Stimulated activated CD4-positive, alpha-beta T cell treated with anti-CD3 and anti-CD28 coated beads, Interleukin-1b, Interleukin-23, amount 100 ng/mL, for 24 hours (primary cell): ENCODE measurements around the gene TBC1D22A.

Source experiments
- DNase-seq, 4 experiments: peaks; one replicate each; pipeline ENCODE4 v3.0.0-alpha.2; 2020; ENCODE audit warnings: low read depth in 4 of 4, low spot score in 1 of 4

Gene TBC1D22A

GRCh38 chr22:47190957-47191670 is 428.7 kb downstream of the TBC1D22A start:
- no peak for DNase-seq

DNA sequence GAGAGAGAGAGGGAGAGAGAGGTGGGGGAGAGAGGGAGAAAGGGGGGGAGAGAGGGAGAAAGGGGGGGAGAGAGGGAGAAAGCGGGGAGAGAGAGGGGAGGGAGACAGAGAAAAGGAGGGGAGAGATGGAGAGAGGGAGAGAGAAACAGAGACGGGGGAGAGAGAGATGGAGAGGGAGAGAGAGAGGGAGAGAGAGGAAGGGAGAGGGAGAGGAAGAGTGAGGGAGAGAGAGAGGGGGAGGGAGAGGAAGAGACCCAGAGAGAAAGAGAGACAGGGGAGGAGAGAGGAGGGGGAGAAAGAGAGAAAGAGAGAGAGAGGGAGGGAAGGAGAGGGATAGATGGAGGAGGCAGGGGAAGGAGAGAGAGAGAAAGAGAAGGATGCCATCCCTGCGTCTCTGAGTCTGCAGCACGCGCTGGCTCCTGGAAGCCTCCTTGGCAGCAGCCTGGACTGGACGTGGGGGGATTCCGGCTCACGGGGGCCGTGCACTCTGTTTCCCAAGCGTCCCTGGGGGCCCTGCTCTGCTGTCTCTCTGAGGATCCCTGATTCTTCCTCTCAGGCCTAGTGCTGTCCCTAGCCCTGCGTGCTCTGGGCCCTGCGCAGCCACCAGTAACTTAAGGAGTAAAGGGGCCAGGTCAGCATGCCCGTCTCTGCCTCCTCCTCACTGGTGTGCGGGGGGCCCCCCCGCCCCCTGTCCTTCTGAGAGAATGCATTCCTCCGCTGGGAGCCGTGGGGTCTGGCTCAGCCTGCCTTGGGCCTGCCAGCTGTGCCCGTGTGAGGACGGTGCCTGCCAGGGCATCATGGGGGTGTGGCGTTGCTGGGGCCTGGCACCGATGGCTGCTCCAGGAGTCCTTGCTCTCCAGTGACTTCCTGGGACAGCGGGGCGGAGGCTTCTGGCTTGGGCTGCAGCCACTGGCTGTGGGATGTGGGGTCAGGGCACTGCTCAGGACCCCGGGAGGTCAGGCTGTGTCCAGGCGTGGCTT is 429.5 kb downstream of the TBC1D22A start:
- no peak for DNase-seq

GRCh38 chr22:47192651-47193437 is 430.4 kb downstream of the TBC1D22A start:
- peak in 1 of 4 experiments; percentile 7 for DNase-seq

GRCh38 chr22:47193606-47194329 is 431.3 kb downstream of the TBC1D22A start:
- no peak for DNase-seq

GRCh38 chr22:47194476-47195155 is 432.2 kb downstream of the TBC1D22A start:
- no peak for DNase-seq

- DNase-seq: no peak
These were observed 432.7 kb downstream of the TBC1D22A start for GRCh38 chr22:47195156-47195483.

DNA sequence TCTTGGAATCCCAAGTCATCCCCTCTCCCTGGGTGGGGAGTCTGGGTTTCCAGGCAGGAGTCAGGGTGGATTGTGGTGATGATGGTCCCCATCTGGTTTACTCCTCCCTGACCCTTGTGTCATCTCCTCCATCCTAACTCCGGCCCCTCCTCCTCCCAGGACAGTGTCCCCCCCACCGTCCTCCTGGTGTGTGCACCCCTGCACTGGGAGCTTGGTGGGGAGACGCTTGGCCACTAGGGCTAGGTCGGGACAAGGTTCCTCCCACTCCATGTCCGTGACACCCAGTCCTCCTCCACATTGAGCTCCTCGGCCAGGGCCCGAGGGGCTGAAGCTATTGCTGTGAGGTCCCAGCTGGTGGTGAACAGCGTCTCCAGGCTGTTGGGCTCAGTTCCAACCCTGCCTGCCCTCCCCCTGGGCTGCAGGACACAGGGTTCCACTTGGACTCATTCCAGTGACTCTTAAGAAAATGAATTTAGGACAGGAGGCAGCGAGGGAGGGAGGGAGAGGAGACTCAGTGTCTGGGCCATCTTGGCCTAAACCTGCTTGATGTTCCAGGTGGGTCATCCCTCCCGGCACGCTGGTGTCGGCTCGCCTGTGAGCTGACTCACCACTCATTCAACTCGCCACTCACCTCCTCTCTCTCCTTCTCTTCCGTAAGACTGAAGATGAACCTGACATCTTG is 433.2 kb downstream of the TBC1D22A start:
- no peak for DNase-seq

DNA sequence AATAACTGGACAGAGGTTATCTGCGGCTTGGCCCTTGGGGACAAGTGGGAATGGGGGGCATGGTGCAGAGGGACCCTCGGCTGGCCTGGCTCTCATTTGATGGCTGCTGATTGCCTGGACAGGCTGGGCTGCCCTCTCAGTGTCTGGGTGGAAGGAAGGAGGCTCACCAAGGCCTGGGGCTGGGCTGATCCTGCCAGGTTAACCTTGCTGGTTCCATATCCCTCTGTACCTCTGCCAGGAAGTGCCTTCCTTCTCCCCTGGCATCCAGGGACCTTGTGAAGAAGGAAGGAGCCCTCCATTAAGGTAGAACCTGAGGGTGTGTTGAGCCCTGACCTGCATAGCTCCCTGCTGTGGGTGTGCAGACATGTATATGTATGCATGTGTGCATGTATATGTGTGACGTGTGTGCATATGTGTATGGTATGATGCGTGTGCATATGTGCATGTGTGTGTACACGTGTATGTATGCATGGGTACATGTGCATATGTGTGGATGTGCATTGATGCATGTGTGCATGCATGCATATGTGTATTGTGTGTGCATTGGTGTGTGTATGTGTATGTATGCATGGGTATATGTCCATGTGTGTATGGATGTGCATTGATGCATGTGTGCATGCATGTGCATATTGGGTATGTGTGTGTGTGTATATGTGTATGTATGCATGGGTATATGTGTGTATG is 433.9 kb downstream of the TBC1D22A start:
- DNase-seq: no peak

GRCh38 chr22:47196881-47197772 is 434.7 kb downstream of the TBC1D22A start:
- no peak for DNase-seq

- DNase-seq: no peak
These were observed 435.5 kb downstream of the TBC1D22A start for GRCh38 chr22:47197773-47198500.

DNA sequence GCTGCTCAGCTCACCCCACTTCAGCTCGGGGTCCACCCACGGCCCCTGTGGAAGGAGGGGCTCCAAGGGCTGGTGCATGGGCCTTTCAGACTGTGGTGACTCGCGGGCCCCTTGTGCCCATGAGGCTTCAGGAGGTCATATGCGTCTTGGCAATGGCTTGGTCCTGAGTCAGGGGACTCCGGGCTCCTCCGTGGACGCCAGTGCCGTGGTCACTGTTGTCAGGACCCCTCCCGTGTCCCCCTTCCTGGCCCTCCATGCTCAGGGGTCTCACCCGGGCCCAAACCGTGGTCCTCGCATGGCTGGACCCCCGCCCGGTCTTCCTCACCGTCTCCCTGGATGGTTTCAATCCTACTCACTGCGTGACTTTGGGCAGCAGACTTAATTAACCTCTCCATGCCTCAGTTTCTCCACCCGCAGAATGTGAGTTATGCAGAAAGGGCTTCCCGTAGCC is 436.4 kb downstream of the TBC1D22A start:
- no peak for DNase-seq

GRCh38 chr22:47199261-47199978 is 437.0 kb downstream of the TBC1D22A start:
- no peak for DNase-seq

GRCh38 chr22:47199979-47200272 is 437.5 kb downstream of the TBC1D22A start:
- DNase-seq: no peak

DNA sequence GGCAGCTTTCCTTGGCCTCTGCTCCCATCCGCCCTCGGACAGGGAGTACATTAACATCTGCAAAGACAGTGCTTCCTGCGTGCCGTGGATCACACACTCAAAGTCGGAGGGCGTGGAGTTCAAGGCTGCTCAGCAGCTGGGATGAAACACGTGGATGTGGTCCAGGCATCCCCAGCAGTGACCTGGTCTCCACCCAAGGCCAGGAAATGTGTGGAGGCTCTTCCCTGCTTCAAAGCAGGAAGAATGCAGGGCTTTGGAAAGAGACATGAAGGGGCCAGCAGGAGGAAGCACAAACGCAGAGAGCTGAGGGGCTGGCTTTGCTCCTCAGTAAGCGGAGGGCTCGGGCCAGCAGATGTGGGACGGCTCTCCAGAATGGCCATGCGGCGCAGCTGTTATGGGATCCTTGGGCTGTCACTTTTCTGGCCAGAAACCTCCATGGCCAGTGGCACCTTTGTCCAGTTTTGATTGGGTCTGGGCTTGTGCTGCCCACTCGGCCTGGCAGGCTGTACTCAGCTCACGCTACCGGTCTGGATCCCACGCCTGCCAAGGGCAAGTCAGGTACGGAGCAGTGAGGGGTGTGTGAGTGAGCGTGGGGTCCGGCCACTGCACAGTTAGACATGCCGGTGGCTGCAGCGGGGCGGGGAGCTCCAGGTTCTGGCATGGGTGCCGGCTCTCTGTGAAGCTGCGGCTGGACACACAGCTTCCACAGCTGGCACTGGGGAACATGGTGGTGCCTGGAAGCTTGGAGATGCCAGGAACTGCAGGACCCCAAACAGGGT is 438.0 kb downstream of the TBC1D22A start:
- no peak for DNase-seq

DNA sequence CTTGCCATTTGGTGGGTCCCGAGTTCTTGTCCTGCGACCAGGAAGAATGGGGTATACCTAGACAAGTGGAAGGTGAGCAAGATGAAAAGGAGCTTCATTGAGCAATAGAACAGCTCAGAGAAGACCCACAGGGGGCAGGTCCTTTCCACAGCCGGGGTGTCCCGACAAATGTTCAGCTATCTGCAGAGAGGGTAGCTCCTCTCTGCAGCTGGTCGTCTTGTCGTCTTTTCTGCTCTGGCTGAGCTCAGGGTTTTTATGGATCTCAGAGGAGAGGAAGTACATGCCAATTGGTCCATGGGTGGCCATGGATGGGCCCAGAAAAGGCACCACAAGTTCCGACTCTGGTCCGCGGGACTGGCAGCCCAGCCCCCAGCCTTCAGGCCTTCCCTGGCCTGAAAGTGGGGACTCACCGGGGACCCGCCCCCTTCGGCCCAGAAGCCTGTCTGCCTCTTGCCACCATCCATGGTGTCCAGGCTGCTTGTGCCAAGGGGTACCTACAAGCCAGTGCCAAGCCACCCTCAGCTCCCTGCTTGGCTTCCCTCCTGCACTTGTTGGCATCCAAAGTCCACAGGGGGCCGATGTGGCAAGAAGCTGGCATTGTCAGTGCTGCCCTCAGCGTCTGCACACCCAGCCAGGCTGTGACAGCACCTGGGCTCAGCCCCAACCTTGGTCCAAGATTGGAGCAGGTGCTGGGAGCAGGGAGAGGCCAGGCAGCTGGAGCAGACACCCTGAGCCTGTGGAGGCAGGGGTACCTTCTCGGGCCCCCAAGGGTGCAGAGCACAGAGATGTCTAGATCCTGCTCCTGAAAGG is 438.9 kb downstream of the TBC1D22A start:
- DNase-seq: no peak
